GM12892 (cell line): ENCODE measurements around the gene IST1.

Experiments
- POLR2A ChIP-seq: IDR thresholded peaks from 2 replicates; pipeline ENCODE4 v1.6.1; 2011; ENCODE audit warnings: low read depth, low read length, control low read depth
- POLR2AphosphoS5 ChIP-seq: IDR thresholded peaks from 2 replicates; pipeline ENCODE4 v1.6.1; 2011; ENCODE audit warnings: low read depth, low read length, control low read depth

GRCh38 chr16:71920658-71921057, 25.3 kb downstream of the IST1 start:
- TF ChIP-seq POLR2AphosphoS5 = no peak
- no peak for TF ChIP-seq POLR2A
